ENCODE data around the gene KRT34.

Gene KRT34

GRCh38 chr17:41383690-41384089, 1.6 kb upstream of the KRT34 start:
- TF ChIP-seq USF1 (IDR thresholded peaks at IDR 0.05) = no peak
- TF ChIP-seq EGR1 (IDR thresholded peaks at IDR 0.05) = no peak
- no peak for TF ChIP-seq FOXM1 (IDR thresholded peaks at IDR 0.05; ENCODE audit: borderline replicate concordance, low read depth)
- no peak for TF ChIP-seq RAD21 (IDR thresholded peaks at IDR 0.05; ENCODE audit: low read depth)
- no peak for TF ChIP-seq ZBTB7A (IDR thresholded peaks at IDR 0.05; ENCODE audit: low read depth)
- TF ChIP-seq TAF1 (IDR thresholded peaks at IDR 0.05; ENCODE audit: low read depth) = no peak
- TF ChIP-seq CEBPB (IDR thresholded peaks at IDR 0.05) = peak; percentile 51

- no peak for TF ChIP-seq TAF1 (IDR thresholded peaks at IDR 0.05; ENCODE audit: low read depth)
- no peak for TF ChIP-seq REST (IDR thresholded peaks at IDR 0.05; ENCODE audit: low read depth)
- TF ChIP-seq ZBTB7A (IDR thresholded peaks at IDR 0.05; ENCODE audit: low read depth) = no peak
- no peak for TF ChIP-seq RAD21 (IDR thresholded peaks at IDR 0.05; ENCODE audit: low read depth)
- TF ChIP-seq TCF12 (IDR thresholded peaks at IDR 0.05; ENCODE audit: low read depth) = no peak
- TF ChIP-seq FOXM1 (IDR thresholded peaks at IDR 0.05; ENCODE audit: borderline replicate concordance, low read depth) = no peak
These were observed 288 bp upstream of the KRT34 start for GRCh38 chr17:41382394-41382793.

GRCh38 chr17:41377546-41377945, 4.6 kb downstream of the KRT34 start:
- no peak for TF ChIP-seq TCF12 (IDR thresholded peaks at IDR 0.05; ENCODE audit: low read depth)
- TF ChIP-seq CREB1 (IDR thresholded peaks at IDR 0.05; ENCODE audit: low read depth) = no peak

GRCh38 chr17:41369713-41370112, 12.4 kb downstream of the KRT34 start, which contains the start of gene KRT33B:
Gene KRT33B, minus strand, starts transcription at chr17:41369813. Its CDS starts 63 bp downstream, at chr17:41369750.
- TF ChIP-seq EGR1 (IDR thresholded peaks at IDR 0.05) (no peak), REST (IDR thresholded peaks at IDR 0.05; ENCODE audit: low read depth) (no peak), EP300 (IDR thresholded peaks at IDR 0.05; ENCODE audit: borderline replicate concordance) (no peak), CEBPB (IDR thresholded peaks at IDR 0.05) (no peak), ZBTB7A (IDR thresholded peaks at IDR 0.05; ENCODE audit: low read depth) (no peak), TAF1 (IDR thresholded peaks at IDR 0.05; ENCODE audit: low read depth) (no peak), RAD21 (IDR thresholded peaks at IDR 0.05; ENCODE audit: low read depth) (no peak), TEAD4 (IDR thresholded peaks at IDR 0.05) (no peak), CREB1 (IDR thresholded peaks at IDR 0.05; ENCODE audit: low read depth) (no peak), NFIC (IDR thresholded peaks at IDR 0.05) (no peak), TCF12 (IDR thresholded peaks at IDR 0.05; ENCODE audit: low read depth) (no peak)

- TF ChIP-seq TAF1 (IDR thresholded peaks at IDR 0.05; ENCODE audit: low read depth) (no peak), REST (IDR thresholded peaks at IDR 0.05; ENCODE audit: low read depth) (no peak)
These were observed 13.1 kb downstream of the KRT34 start for GRCh38 chr17:41369023-41369422.

GRCh38 chr17:41367426-41368075, 14.6 kb downstream of the KRT34 start:
- no peak for TF ChIP-seq NFIC (IDR thresholded peaks at IDR 0.05)
- no peak for TF ChIP-seq TAF1 (IDR thresholded peaks at IDR 0.05; ENCODE audit: low read depth)
- TF ChIP-seq YY1 (IDR thresholded peaks at IDR 0.05; ENCODE audit: low read depth) = no peak
- no peak for TF ChIP-seq TEAD4 (IDR thresholded peaks at IDR 0.05)
- TF ChIP-seq EGR1 (IDR thresholded peaks at IDR 0.05) = no peak
- TF ChIP-seq FOXM1 (IDR thresholded peaks at IDR 0.05; ENCODE audit: borderline replicate concordance, low read depth) = no peak
- TF ChIP-seq REST (IDR thresholded peaks at IDR 0.05; ENCODE audit: low read depth) = no peak
- no peak for TF ChIP-seq EP300 (IDR thresholded peaks at IDR 0.05; ENCODE audit: borderline replicate concordance)
- no peak for TF ChIP-seq MAX (IDR thresholded peaks at IDR 0.05)
- no peak for TF ChIP-seq ZBTB7A (IDR thresholded peaks at IDR 0.05; ENCODE audit: low read depth)
- no peak for TF ChIP-seq RAD21 (IDR thresholded peaks at IDR 0.05; ENCODE audit: low read depth)
- TF ChIP-seq USF1 (IDR thresholded peaks at IDR 0.05) = no peak
- no peak for TF ChIP-seq TCF12 (IDR thresholded peaks at IDR 0.05; ENCODE audit: low read depth)
- TF ChIP-seq CREB1 (IDR thresholded peaks at IDR 0.05; ENCODE audit: low read depth) = no peak
